Muscle layer of colon (tissue), 2 donors: ENCODE data around the gene PTPRG.

Source experiments
- H3K27ac ChIP-seq: one replicate; pipeline ENCODE4 v1.7.0; 2013; ENCODE audit warnings: low read depth, mild to moderate bottlenecking, low read length, moderate library complexity
- H3K27me3 ChIP-seq, 2 donors: one replicate each; pipeline ENCODE4 v1.7.0; 2013; ENCODE audit warnings: low read length in 2 of 2, mild to moderate bottlenecking in 2 of 2; ENCODE audit not compliant: insufficient read depth in 2 of 2, control insufficient read depth in 1 of 2
- H3K36me3 ChIP-seq: one replicate; pipeline ENCODE4 v1.7.0; 2013; ENCODE audit warnings: mild to moderate bottlenecking, low read length; ENCODE audit not compliant: insufficient read depth
- H3K4me1 ChIP-seq: one replicate; pipeline ENCODE4 v1.7.0; 2013; ENCODE audit warnings: mild to moderate bottlenecking, low read length; ENCODE audit not compliant: insufficient read depth
- H3K4me3 ChIP-seq, 2 donors: one replicate each; pipeline ENCODE4 v1.7.0; 2013; ENCODE audit warnings: low read length in 2 of 2, low read depth in 1 of 2, mild to moderate bottlenecking in 1 of 2, moderate library complexity in 1 of 2
- H3K9ac ChIP-seq: one replicate; pipeline ENCODE4 v1.7.0; 2013; ENCODE audit warnings: low read length
- H3K9me3 ChIP-seq: one replicate; pipeline ENCODE4 v1.7.0; 2013; ENCODE audit warnings: mild to moderate bottlenecking, low read length
- donor health status: abdominal sarcoma.
- donor health status: Adenocarcinoma of cecum.

The PTPRG gene

GRCh38 chr3:62261736-62262135, 700.4 kb downstream of the PTPRG start:
- peaks cover 9% of the 10 kb centered on the region for H3K36me3 ChIP-seq
- H3K27me3 ChIP-seq, result no peaks in the 10 kb centered on the region
- H3K4me1 ChIP-seq, result no peaks in the 10 kb centered on the region
- no peaks in the 10 kb centered on the region for H3K9me3 ChIP-seq
- no peak overlapping the region for H3K4me3 ChIP-seq
- no peak overlapping the region for H3K9ac ChIP-seq
- no peak overlapping the region for H3K27ac ChIP-seq

- Histone ChIP-seq H3K4me1 (no peaks in the 10 kb centered on the region), H3K4me3 (no peak overlapping the region), H3K27ac (no peak overlapping the region), H3K9me3 (no peaks in the 10 kb centered on the region), H3K27me3 (no peaks in the 10 kb centered on the region), H3K9ac (no peak overlapping the region), H3K36me3 (peaks cover 27% of the 10 kb centered on the region)
These were observed 704.2 kb downstream of the PTPRG start for GRCh38 chr3:62265528-62265927.

DNA sequence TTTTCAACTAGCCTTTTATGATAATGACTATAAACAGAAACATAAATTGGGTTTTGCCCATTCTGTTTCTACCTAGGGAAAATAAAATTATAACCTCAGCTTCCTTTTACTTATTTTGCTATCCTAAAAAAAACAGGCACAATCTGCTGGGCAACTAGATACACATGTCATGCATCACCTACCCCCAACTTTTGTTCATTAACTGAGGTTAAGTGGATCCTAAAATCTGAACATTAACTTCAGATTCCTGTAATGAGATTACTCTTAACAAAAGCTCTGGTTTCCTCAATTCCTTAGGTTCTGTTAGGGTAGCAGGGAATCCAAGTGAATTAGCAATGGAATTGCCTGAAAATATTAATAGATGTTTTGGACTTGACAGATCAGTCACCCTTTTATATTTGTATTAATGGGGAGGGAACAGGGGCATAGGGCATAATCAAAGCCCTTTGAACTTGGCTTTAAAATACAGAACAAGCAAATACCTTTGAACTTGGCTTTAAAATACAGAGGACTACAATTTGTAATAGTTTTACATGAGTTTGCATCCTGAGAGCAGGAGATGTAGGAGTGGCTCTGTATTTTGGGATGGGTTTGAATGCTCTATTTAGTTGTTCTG, 705.4 kb downstream of the PTPRG start:
- H3K27me3 ChIP-seq, result no peaks in the 10 kb centered on the region
- H3K4me1 ChIP-seq, result no peaks in the 10 kb centered on the region
- H3K9ac ChIP-seq, result no peak overlapping the region
- H3K27ac ChIP-seq, result no peak overlapping the region
- peaks cover 39% of the 10 kb centered on the region for H3K36me3 ChIP-seq
- H3K9me3 ChIP-seq, result no peaks in the 10 kb centered on the region
- no peak overlapping the region for H3K4me3 ChIP-seq

DNA sequence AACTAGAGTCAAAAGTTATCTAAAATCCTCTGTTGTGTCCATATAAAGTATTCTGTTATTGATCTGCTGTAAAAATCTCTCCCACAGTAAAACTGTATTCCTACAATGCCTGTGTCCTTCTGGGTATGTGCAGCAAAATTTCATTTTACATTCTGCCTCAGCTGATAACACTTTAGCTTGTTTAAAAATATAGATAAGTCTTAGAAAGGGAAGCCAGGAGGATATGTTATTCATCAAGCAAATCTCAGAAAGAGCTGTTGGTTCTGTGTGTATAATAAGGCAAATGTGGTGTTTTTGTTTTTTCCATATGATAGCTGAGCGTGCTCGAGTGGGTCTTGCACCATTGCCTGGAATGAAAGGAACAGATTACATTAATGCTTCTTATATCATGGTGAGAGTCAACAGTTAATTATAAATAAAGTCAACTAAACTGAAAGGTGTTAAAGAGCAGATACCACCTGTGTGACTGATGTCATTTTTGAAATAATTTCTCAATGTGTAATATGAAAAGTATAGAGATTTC, 715.3 kb downstream of the PTPRG start:
- no peak overlapping the region for H3K4me3 ChIP-seq
- no peak overlapping the region for H3K27ac ChIP-seq
- H3K9ac ChIP-seq, result no peak overlapping the region
- peaks cover 34% of the 10 kb centered on the region for H3K36me3 ChIP-seq
- no peaks in the 10 kb centered on the region for H3K4me1 ChIP-seq
- H3K27me3 ChIP-seq, result no peaks in the 10 kb centered on the region
- H3K9me3 ChIP-seq, result no peaks in the 10 kb centered on the region

- H3K27ac ChIP-seq, result no peak overlapping the region
- no peak overlapping the region for H3K9ac ChIP-seq
- H3K36me3 ChIP-seq, result peaks cover 33% of the 10 kb centered on the region
- no peaks in the 10 kb centered on the region for H3K9me3 ChIP-seq
- H3K27me3 ChIP-seq, result no peaks in the 10 kb centered on the region
- no peak overlapping the region for H3K4me3 ChIP-seq
- no peaks in the 10 kb centered on the region for H3K4me1 ChIP-seq
These were observed 716.1 kb downstream of the PTPRG start for GRCh38 chr3:62277450-62277849.

GRCh38 chr3:62277986-62278385, 716.6 kb downstream of the PTPRG start:
- no peaks in the 10 kb centered on the region for H3K9me3 ChIP-seq
- H3K27me3 ChIP-seq, result no peaks in the 10 kb centered on the region
- no peak overlapping the region for H3K27ac ChIP-seq
- H3K9ac ChIP-seq, result no peak overlapping the region
- peaks cover 30% of the 10 kb centered on the region for H3K36me3 ChIP-seq
- H3K4me3 ChIP-seq, result no peak overlapping the region
- no peaks in the 10 kb centered on the region for H3K4me1 ChIP-seq

GRCh38 chr3:62281726-62282125, 720.4 kb downstream of the PTPRG start:
- Histone ChIP-seq H3K4me3 (no peak overlapping the region), H3K36me3 (peaks cover 15% of the 10 kb centered on the region), H3K9me3 (no peaks in the 10 kb centered on the region), H3K27me3 (no peaks in the 10 kb centered on the region), H3K4me1 (no peaks in the 10 kb centered on the region), H3K9ac (no peak overlapping the region), H3K27ac (no peak overlapping the region)

- no peaks in the 10 kb centered on the region for H3K27me3 ChIP-seq
- no peak overlapping the region for H3K27ac ChIP-seq
- H3K9ac ChIP-seq, result no peak overlapping the region
- H3K9me3 ChIP-seq, result no peaks in the 10 kb centered on the region
- peaks cover 7% of the 10 kb centered on the region for H3K36me3 ChIP-seq
- no peak overlapping the region for H3K4me3 ChIP-seq
- no peaks in the 10 kb centered on the region for H3K4me1 ChIP-seq
These were observed 723.1 kb downstream of the PTPRG start for GRCh38 chr3:62284442-62284841.

DNA sequence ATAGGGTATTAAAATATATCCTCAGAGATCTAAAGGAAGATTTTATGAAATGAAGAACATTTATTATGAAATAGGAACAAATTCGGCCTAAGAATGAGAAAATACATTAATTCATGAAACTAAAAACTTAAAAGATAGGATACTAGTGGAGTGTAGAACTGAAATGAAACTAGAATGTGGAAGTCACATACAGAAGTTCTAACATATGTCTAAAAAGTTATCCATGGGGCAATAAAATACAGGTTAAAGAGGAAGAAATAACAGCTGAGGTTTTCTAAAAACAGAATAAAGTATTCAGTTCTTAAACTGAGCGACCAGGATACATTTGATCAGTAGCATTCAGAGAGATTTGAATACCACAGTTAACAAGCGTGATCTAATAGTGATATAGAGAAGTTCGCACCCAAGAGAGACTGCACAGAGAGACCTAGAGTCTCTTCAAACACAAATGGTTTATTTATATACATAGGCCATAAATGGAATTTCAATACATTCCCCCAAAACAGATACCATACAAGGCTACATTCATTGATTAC, 726.1 kb downstream of the PTPRG start:
- Histone ChIP-seq H3K36me3 (peaks cover 11% of the 10 kb centered on the region), H3K9me3 (no peaks in the 10 kb centered on the region), H3K4me1 (no peaks in the 10 kb centered on the region), H3K4me3 (no peak overlapping the region), H3K9ac (no peak overlapping the region), H3K27me3 (no peaks in the 10 kb centered on the region), H3K27ac (no peak overlapping the region)

DNA sequence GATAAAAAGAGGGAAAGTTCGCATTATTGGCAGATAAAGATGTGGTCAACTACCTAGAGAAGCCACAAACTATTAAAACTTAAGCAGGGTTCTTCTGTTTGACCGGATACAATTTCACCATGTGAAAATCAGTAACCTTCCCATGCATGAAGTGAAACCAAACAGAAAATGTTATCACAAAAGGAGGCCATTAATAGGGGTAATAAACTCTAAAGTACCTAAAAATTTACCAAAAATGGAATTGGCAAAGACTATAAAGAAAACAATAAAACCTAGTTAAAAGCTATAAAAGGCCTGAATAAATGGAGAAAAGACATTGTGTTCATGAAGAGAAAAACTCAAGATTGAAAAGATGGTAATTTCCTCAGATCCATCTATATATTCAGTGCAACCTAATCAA, 728.6 kb downstream of the PTPRG start:
- H3K4me1 ChIP-seq, result no peaks in the 10 kb centered on the region
- H3K27ac ChIP-seq, result no peak overlapping the region
- H3K4me3 ChIP-seq, result no peak overlapping the region
- no peaks in the 10 kb centered on the region for H3K9me3 ChIP-seq
- H3K27me3 ChIP-seq, result no peaks in the 10 kb centered on the region
- peaks cover 5% of the 10 kb centered on the region for H3K36me3 ChIP-seq
- H3K9ac ChIP-seq, result no peak overlapping the region

DNA sequence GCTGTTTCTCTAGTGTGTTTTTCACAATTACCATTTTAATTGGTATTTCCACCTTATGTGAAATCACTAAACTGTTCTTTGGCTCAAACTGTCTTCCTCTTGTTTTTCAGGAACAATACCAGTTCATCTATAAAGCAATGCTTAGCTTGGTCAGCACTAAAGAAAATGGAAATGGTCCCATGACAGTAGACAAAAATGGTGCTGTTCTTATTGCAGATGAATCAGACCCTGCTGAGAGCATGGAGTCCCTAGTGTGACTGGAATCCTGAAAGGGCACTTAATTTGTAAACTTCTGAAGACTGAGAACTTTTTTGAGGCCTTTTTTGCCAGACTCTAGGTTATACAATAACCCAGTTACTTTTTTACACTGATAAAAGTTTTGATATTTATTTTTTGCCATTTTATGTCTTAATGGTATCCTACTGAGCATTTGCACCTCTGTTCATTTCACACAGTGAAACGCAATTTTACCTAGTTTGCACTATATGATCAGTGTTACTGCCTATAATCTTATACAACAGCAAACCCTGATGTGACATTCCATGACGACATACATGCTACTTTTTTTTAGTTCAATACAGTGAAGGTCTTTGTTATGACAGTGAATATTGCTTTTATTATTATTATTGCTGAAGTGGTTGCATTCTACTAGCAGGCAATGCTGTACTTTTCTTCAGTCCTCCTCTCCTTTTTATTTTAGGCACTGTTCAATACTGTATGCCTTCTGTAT, 731.8 kb downstream of the PTPRG start:
- Histone ChIP-seq H3K27me3 (no peaks in the 10 kb centered on the region), H3K36me3 (peaks cover 5% of the 10 kb centered on the region), H3K4me3 (no peak overlapping the region), H3K27ac (no peak overlapping the region), H3K9me3 (no peaks in the 10 kb centered on the region), H3K9ac (no peak overlapping the region), H3K4me1 (no peaks in the 10 kb centered on the region)
